ENCODE data around the gene HOXC11.

DNA sequence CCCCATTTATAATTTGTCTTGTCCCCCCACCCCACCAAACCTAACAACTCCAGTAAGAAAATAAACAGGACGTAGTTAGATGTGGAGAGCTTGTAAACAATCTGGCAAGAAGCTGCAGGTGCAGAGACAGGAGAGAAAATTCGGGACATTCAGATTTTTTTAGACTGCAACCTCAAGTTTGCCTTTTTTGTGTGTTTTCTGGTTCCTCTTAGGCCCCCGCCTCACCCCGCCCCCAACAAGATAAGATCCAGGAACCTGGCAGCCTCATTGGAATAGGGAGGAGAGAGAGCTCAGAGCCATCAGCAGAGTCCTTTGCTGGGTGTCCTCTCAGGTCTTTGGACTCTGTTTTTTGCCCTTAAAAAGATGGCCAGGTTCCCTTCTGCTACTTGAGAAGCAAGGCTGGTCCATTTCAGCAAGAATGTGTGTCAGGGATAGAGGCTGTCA lies 14.9 kb downstream of the HOXC11 start:
- no peak for TF ChIP-seq POLR2A (IDR thresholded peaks at IDR 0.05; ENCODE audit: low read length)
- no peak for TF ChIP-seq GATA1 (IDR thresholded peaks at IDR 0.05; ENCODE audit: low read depth, low read length)

Data from erythroblast (primary cell).